Right ventricle myocardium superior (tissue), 1 donor: ENCODE results near the gene CACNA1G. TPM values are rescaled to one million over a fixed set of nuclear protein-coding genes. Genes with fewer than 3 reads are reported as not detected.

Experiments
- ATAC-seq: fragments of 200-7000 bp; cut with Tn5 transposase; one replicate; pipeline ENCODE4 v1.9.1; 2020; ENCODE audit warnings: mild to moderate bottlenecking; ENCODE audit not compliant: poor library complexity
- DNase-seq: peaks from one replicate; pipeline ENCODE4 v3.0.0-alpha.2; 2020
- intact Hi-C: fragments of 100-400 bp; cut with DNase I; formaldehyde crosslinking; loops from one replicate; pipeline ENCODE4 v1.11.2; 2022
- total RNA-seq: library from RNA; stranded (reverse); fragmentation: NEBNext Ultra II Directional; extraction: Animal tissue kit (Norgen Biotek cat#: 25700); gene quantifications from one replicate; pipeline ENCODE4 v1.2.1, GENCODE V29; 2021
- donor health status: DM: no; HTN: yes; CAD: no; lungs with severe emphysema.

The CACNA1G gene
- total RNA-seq, 1 donor from 2014 or later = 0.24 TPM

DNA sequence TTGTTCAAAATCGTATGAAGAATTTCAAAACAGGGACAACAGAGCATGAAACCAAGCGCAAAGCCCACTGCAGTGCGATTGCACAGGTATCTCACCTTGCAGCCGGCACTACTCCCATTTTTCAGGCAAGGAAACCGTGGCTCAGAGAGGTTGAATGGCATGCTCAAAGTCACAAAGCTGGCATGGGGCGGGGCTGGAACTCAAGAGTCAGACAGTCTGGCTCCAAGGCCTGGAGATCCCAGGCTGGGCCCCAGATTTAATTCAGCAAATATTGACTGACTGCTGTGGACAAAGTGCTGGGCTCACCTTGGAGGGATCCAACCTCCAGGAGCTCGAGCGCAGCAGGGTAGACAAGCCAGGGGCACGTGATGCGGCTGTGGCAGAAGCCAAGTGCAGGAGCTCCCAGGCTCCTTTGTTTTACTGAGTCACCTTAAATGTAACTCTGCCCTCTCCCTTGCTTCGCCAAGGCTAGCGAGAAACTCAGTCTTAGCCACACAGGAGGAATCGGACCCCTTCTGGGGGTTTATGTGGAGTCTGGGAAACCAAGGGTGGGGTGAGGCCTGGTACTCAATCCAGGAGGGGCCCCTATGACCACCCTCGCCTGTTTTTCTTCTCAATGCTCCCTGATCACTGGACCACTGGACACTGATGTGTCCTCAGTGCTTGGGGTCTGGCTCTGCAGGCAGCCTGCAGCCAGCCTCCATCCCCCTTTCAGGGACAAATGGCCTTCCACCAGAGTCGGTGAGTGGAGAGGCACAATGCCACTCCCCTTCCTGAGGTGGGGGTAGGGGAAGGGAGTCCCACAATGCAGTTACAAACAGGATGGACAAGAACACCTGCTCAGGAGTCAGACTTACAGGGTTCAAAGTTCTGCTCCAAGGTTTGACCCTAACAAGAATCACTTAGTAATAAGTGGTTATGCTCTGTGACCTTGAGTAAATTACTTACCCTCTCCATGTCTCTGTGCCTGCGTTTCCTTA lies 17.4 kb upstream of the CACNA1G start:
- intact Hi-C loops = loop anchor here (10.0 kb wide), 1 partner anchor 302 kb away; no protein-coding TSS in a partner anchor
- DNase-seq (no peak), ATAC-seq (peak; percentile 20)

- intact Hi-C loops = loop anchor here (10.0 kb wide), 1 partner anchor 300 kb away; no protein-coding TSS in a partner anchor
- no peak for ATAC-seq
- DNase-seq = no peak
Measured at GRCh38 chr17:50544516-50544915, 16.0 kb upstream of the CACNA1G start.

GRCh38 chr17:50545311-50545710 lies 15.2 kb upstream of the CACNA1G start:
- ATAC-seq = no peak
- intact Hi-C loops = loop anchor here (5.0 to 10.0 kb wide), 4 partner anchors 63 to 299 kb away; no protein-coding TSS in a partner anchor
- no peak for DNase-seq

GRCh38 chr17:50546701-50547034 lies 13.8 kb upstream of the CACNA1G start:
- ATAC-seq (no peak), DNase-seq (no peak)
- intact Hi-C loops = loop anchor here (5.0 to 10.0 kb wide), 4 partner anchors 64 to 298 kb away; no protein-coding TSS in a partner anchor

DNA sequence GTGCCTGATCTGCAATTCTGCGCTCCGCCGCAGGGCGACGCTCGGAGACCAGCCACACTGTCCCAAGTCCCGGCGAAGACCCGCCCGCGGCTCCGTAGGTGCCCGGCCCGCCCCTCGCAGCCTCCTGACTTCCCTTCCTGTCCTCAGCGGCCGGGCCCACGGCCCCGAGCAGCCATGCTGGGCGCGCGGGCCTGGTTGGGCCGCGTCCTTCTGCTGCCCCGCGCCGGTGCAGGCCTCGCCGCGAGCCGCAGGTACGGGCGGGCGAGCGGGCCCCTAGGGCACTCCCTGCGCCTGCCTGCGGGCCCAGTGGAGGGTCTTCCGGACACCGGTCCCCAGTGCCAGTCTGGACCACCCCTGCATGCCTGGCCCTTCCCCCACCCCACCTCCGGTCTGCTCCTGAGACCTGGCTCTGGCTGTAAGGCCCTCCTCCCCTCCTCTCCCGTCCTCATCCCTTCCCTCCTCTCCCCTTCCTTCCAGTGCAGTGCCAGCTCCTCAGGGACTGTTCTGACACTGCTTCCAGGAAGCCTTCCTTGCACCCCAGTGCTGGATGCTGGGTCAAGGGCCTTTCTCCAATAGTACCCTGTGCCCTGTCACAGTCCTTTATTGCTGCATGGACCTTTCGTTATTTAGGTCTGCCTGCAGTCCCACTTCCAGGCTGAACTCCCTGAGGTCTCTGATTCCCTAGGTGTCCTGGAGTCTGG lies 13.3 kb upstream of the CACNA1G start, which contains the start of gene SPATA20:
TSS of gene SPATA20 (plus strand) at position 140 of the 701 bp plus-strand sequence. CDS start at position 175, 35 bp downstream.
- ATAC-seq = peak; percentile 88
- intact Hi-C loops = loop anchor here (5.0 to 10.0 kb wide), 4 partner anchors 65 to 298 kb away; no protein-coding TSS in a partner anchor

DNA sequence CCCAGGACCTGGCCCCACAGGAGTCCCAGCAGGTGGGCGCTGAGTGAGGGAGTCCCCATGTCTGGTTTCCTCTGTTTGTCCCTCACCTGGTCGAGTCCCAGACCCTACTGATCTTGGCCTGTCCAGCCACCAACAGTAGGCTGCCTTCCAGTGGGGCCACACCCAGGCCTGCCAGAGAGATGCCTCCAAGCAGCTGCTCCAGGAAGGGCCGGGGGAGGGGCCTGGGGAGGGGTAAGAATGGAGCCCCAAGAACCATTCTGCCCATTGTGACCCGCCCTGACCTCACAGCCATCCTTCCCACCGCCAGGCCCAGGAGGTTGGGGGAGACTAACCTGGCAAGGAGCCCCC lies 12.8 kb upstream of the CACNA1G start:
- DNase-seq (no peak), ATAC-seq (no peak)
- intact Hi-C loops = loop anchor here (5.0 to 10.0 kb wide), 4 partner anchors 65 to 297 kb away; no protein-coding TSS in a partner anchor

More for the DNA sequence above, 13.3 kb upstream of the CACNA1G start, which contains the start of gene SPATA20:
- DNase-seq = peak; percentile 96

GRCh38 chr17:50548831-50549230 lies 11.7 kb upstream of the CACNA1G start:
- ATAC-seq = no peak
- intact Hi-C loops = loop anchor here (5.0 to 10.0 kb wide), 4 partner anchors 63 to 296 kb away; no protein-coding TSS in a partner anchor
- no peak for DNase-seq

DNA sequence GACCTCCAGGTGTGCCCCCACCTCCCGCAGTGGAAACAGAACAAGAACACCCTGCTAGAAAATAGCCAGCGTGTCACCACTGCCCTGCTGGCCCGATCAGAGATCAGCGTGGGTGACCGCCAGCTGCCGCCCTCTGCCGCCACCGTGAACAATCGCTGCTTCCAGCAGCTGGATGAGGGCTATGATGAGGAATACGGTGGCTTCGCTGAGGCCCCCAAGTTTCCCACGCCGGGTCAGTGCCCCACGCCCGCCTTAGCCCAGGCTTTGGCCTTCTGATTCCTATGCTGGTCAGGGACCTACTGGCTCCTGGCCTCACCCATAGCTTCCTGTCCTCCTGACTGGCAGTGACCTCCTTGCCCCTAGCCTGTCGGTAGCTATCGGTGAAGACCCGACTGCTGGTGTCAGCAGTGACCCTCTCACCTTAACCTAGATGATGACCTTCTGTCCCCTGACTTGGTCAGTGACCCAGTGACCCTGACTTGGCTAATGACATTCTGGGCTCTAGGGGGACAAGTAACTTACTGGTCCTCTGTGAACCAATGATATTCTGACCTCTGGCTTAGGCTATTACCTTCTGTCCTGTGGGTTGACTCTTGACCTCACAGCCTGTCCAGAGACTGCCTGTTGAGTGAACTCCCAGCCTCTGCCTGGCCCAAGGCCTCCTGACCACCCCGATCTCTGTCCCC lies 11.1 kb upstream of the CACNA1G start:
- DNase-seq = no peak
- intact Hi-C loops = loop anchor here (5.0 to 10.0 kb wide), 4 partner anchors 63 to 295 kb away; no protein-coding TSS in a partner anchor
- no peak for ATAC-seq

DNA sequence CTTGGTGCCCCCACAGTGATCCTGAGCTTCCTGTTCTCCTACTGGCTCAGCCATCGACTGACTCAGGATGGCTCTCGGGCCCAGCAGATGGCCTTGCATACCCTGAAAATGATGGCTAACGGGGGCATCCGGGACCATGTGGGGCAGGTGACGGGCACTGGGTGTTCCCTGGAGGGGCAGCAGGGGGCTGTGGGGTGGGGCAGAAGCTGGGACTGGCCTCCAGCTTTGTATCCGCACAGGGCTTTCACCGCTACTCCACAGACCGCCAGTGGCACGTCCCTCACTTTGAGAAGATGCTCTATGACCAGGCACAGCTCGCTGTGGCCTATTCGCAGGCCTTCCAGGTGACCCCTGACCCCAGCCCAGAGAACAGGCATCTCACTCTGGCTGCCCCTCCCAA lies 10.5 kb upstream of the CACNA1G start:
- ATAC-seq (no peak), DNase-seq (no peak)
- intact Hi-C loops = loop anchor here (2.0 to 10.0 kb wide), 6 partner anchors 62 to 295 kb away; no protein-coding TSS in a partner anchor

DNA sequence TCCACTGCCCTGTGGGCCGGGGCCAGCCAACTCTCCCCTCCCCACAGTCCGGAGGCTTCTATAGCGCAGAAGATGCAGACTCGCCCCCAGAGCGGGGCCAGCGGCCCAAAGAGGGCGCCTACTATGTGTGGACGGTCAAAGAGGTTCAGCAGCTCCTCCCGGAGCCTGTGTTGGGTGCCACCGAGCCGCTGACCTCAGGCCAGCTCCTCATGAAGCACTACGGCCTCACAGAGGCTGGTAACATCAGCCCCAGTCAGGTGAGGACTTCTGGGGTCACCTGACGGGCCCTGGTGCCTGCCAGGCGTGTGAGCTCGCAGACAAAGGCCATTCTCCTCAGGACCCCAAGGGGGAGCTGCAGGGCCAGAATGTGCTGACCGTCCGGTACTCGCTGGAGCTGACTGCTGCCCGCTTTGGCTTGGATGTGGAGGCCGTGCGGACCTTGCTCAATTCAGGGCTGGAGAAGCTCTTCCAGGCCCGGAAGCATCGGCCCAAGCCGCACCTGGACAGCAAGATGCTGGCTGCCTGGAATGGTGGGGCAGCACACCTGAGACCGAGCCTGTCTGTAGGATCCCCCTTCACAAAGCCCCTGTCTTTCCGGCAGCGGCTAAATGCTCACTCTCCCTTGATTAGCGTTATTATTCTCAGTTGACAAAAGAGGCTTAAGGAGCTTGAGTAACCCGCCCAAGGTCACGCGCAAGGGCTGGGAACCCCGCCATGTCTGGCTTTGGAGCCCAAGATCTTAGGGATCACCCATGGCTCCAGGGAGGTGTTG lies 9.7 kb upstream of the CACNA1G start:
- intact Hi-C loops = loop anchor here (2.0 to 5.0 kb wide), 2 partner anchors 76 to 131 kb away; no protein-coding TSS in a partner anchor
- peak; percentile 75 for ATAC-seq

DNA sequence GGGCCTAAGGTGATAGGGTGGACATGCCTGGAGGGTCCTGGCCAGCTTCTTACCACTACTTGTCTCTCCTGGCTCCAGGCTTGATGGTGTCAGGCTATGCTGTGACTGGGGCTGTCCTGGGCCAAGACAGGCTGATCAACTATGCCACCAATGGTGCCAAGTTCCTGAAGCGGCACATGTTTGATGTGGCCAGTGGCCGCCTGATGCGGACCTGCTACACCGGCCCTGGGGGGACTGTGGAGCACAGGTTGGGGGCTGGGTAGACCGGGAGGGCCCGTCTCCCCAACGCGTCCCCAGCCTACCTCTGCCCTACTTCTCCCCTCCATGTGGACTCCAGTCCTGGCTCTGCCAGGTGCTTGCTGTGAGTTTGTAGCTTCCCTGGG lies 9.1 kb upstream of the CACNA1G start:
- intact Hi-C loops = loop anchor here (2.0 to 5.0 kb wide), 2 partner anchors 75 to 131 kb away; no protein-coding TSS in a partner anchor
- DNase-seq (no peak), ATAC-seq (no peak)

More for the DNA sequence above, 9.7 kb upstream of the CACNA1G start:
- peak; percentile 87 for DNase-seq

- ATAC-seq = no peak
- no peak for DNase-seq
- intact Hi-C loops = loop anchor here (2.0 to 5.0 kb wide), 2 partner anchors 75 to 130 kb away; no protein-coding TSS in a partner anchor
Measured at GRCh38 chr17:50551884-50552283, 8.6 kb upstream of the CACNA1G start.

- ATAC-seq = no peak
- intact Hi-C loops = loop anchor here (5.0 kb wide), 1 partner anchor 128 kb away; no protein-coding TSS in a partner anchor
- no peak for DNase-seq
Measured at GRCh38 chr17:50554201-50554600, 6.3 kb upstream of the CACNA1G start.

DNA sequence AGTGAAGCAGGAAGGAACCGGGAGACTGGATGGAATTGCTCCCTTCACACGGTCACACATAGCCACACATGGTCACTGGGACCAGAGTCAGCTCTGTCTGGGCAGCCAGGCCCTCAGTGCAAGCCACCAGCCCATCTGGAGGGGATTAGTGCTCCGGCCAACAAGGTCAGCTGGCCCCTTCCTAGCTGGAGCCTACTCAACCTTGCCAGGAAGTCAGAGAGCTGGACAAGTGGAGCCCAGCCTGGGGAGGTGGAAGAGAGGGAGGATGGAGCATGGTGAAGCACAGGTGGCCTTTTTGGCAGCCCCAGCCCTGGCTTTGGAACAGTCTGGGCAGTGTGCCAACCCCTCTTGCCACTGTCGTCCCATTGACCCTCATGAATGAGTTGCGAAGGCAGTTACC lies 3.7 kb upstream of the CACNA1G start:
- peak; percentile 23 for ATAC-seq
- DNase-seq = peak; percentile 71
- intact Hi-C loops = loop anchor here (2.0 kb wide), 1 partner anchor 66 kb away; no protein-coding TSS in a partner anchor

DNA sequence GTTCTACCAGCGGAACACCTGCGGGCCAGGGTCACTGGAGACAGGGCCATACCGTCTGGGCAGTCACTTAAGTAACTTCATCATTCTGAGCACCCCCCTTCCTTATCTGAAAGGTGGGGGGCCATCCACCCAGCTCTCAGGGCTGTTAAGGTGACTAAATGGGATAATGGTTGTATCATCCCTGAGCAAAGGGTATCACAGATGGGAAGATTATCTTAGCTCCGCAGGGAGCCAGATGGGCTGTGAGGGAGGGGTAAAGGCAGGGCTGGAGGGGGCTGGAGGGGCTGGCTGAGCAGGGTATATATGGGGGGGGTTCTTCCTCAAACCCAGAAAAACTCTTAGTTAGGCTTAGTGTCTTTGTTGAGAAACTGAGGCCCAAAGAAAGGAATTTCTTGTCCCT lies 2.9 kb upstream of the CACNA1G start:
- ATAC-seq = no peak
- no peak for DNase-seq
- intact Hi-C loops = loop anchor here (2.0 kb wide), 1 partner anchor 65 kb away; no protein-coding TSS in a partner anchor

GRCh38 chr17:50558091-50558490 lies 2.4 kb upstream of the CACNA1G start:
- ATAC-seq (no peak), DNase-seq (no peak)
- intact Hi-C loops = no loop called here

DNA sequence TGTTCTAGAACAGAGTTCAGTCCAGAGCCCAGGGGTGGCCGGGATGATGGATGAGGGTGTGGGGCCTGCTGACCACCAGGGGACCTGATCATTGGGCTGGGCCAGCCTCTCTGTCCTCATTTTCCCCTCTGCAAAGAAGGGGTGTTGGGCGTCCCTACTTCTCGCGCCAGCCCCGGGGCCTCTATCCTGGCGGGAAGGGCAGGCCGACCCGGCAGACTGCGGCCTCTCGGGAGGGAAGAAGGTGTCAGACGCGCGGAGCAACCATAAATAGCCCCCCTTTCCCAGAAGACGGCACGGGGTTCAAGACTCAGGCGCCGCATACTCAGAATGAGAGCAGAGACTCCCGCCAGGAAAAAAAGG lies 2.0 kb upstream of the CACNA1G start:
- intact Hi-C loops = no loop called here

More for the DNA sequence above, 2.0 kb upstream of the CACNA1G start:
- ATAC-seq (no peak), DNase-seq (no peak)
